Ovary (tissue), 3 donors: ENCODE measurements around the gene OR12D1.

Experiments
- CTCF ChIP-seq, 3 donors: fragments of 450-650 bp in 2 of 3; fragments of 200-600 bp in 1 of 3; IDR thresholded peaks; one replicate each; pipeline versions ENCODE4 v1.5.1 to v1.8.0; 2016 to 2022; ENCODE audit warnings: antibody characterized with exemption in 3 of 3, mild to moderate bottlenecking in 1 of 3
- POLR2A ChIP-seq: fragments of 450-650 bp; IDR thresholded peaks from one replicate; pipeline ENCODE4 v1.6.1; 2017; ENCODE audit warnings: antibody characterized with exemption, mild to moderate bottlenecking, moderate library complexity
- donor health status: DM: no; HTN: no; CAD: no.

GRCh38 chr6:29376003-29376402 lies 38.7 kb upstream of the OR12D1 start:
- TF ChIP-seq POLR2A (no peak), CTCF (IDR thresholded peaks at IDR 0.05) (no peak)
